Middle frontal gyrus (tissue), 1 donor: Measurements from ENCODE around the gene SUSD1.
A peak's percentile ranks its signal among the peaks of the same experiment; 100 is the strongest.

ENCODE experiments used
- DNase-seq: peaks from one replicate; pipeline ENCODE4 v3.0.0-alpha.2; 2015; ENCODE audit warnings: low spot score; ENCODE audit errors: extremely low spot score

The SUSD1 gene

GRCh38 chr9:112015149-112015548, 159.9 kb downstream of the SUSD1 start:
- DNase-seq, result no peak

GRCh38 chr9:112013266-112013665, 161.8 kb downstream of the SUSD1 start:
- no peak for DNase-seq

GRCh38 chr9:112012026-112012902, 162.8 kb downstream of the SUSD1 start:
- peak; percentile 12 for DNase-seq

GRCh38 chr9:112011051-112011620, 164.0 kb downstream of the SUSD1 start:
- no peak for DNase-seq

GRCh38 chr9:112010537-112010936, 164.6 kb downstream of the SUSD1 start:
- DNase-seq, result no peak

- DNase-seq, result no peak
Observed at GRCh38 chr9:112009656-112010055, 165.4 kb downstream of the SUSD1 start.

GRCh38 chr9:112007575-112008240, 167.4 kb downstream of the SUSD1 start:
- no peak for DNase-seq

GRCh38 chr9:112006361-112007020, 168.6 kb downstream of the SUSD1 start:
- DNase-seq, result no peak

- no peak for DNase-seq
Observed at GRCh38 chr9:112005939-112006338, 169.2 kb downstream of the SUSD1 start.

- DNase-seq, result no peak
Observed at GRCh38 chr9:112003538-112003937, 171.6 kb downstream of the SUSD1 start.

GRCh38 chr9:112002847-112003457, 172.1 kb downstream of the SUSD1 start:
- DNase-seq, result no peak

- DNase-seq, result no peak
Observed at GRCh38 chr9:112002131-112002846, 172.8 kb downstream of the SUSD1 start.

GRCh38 chr9:112000743-112001142, 174.4 kb downstream of the SUSD1 start:
- DNase-seq, result no peak

- no peak for DNase-seq
Observed at GRCh38 chr9:111999319-111999718, 175.8 kb downstream of the SUSD1 start.

- no peak for DNase-seq
Observed at GRCh38 chr9:111997831-111998230, 177.3 kb downstream of the SUSD1 start.

- DNase-seq, result no peak
Observed at GRCh38 chr9:111994831-111995458, 180.2 kb downstream of the SUSD1 start.

- DNase-seq, result no peak
Observed at GRCh38 chr9:111993319-111993718, 181.8 kb downstream of the SUSD1 start.

GRCh38 chr9:111992523-111992922, 182.6 kb downstream of the SUSD1 start:
- no peak for DNase-seq

GRCh38 chr9:111991179-111991578, 183.9 kb downstream of the SUSD1 start:
- DNase-seq, result no peak
